Measurements from ENCODE around the gene ABCC2. TPM values are rescaled to one million over a fixed set of nuclear protein-coding genes. Genes with fewer than 3 reads are reported as not detected.

The ABCC2 gene
- total and polyA plus RNA-seq, 9 of the 15 experiments (the other 6 are each of a cell fraction or from before 2014, with no cell fraction given) = 0.03 to 0.18 (median 0.10) TPM; not detected in 1

DNA sequence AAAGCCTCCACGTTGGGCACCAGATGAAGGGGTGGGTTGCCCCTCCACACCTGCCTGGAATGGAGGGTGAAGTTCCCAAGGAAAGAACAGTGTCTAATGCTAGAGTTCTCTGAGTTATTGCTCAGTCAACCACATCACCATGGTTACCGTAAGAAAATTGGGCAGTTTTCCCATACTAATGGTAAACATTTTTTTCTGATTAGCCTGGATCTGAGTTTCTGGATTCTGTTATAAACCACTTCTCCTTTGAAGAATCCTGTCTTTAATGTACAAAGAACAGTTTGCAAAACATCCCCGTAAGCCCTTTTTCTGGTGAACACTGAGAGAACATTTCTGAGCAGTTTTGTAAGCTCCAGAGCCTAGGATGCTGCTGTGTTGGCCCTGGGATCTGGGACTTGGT, 45.5 kb downstream of the ABCC2 start:
- no peak for FAIRE-seq

DNA sequence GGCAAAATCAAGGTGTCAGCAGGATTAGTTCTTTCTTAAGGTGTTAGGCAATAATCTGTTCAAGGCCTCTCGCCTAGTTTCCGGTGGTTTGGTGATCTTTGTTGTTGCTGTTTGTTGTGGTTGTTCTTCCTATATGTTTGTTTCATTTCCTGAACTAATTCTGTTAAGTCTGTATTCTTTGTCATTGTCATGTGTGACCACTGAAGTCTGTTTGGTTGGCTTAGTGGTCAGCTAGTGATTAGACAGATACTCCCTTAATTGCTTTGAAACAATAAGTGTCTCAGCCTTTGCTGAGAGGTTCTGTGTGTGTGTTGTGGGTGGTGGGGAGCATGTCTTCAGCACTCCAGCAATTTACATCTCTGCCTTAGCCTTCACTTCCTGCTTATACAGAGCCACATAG, 46.0 kb downstream of the ABCC2 start:
- intact Hi-C loops (cut with micrococcal nuclease) (no loop called here), in situ Hi-C loops (cut with MboI) (no loop called here)
- Histone ChIP-seq H3K4me3 (no peak overlapping the region), H3K4me2 (ENCODE audit: insufficient read depth, low read length) (no peak overlapping the region), H2AFZ (ENCODE audit: low read depth, low read length) (no peak overlapping the region), H3K4me1 (replicated peaks in 1 of 2; ENCODE audit: control insufficient read depth in 2 of 2, insufficient read depth in 2 of 2, low read length in 2 of 2) (no peaks in the 10 kb centered on the region), H4K20me1 (replicated peaks; ENCODE audit: control insufficient read depth, insufficient read depth, low read length) (no peaks in the 10 kb centered on the region), H3K36me3 (ENCODE audit: control insufficient read depth, insufficient read depth, low read length) (no peaks in the 10 kb centered on the region), H3K9me3 (replicated peaks; ENCODE audit: control insufficient read depth, insufficient read depth, low read depth, low read length) (no peaks in the 10 kb centered on the region), H3K79me2 (ENCODE audit: control insufficient read depth, insufficient read depth, low read length) (no peaks in the 10 kb centered on the region), H3K27me3 (ENCODE audit: control insufficient read depth in 2 of 2, insufficient read depth in 2 of 2, low read length in 2 of 2) (peaks cover 0 to 6% of the 10 kb centered on the region in 2 experiments; a peak in 1 of 5 replicates), H3K27ac (ENCODE audit: extremely low read depth, low read depth, low read length) (no peak overlapping the region), H3K9me1 (ENCODE audit: control insufficient read depth, insufficient read depth, low read length) (no peaks in the 10 kb centered on the region), H3K9ac (ENCODE audit: insufficient read depth in 1 of 2, low read depth in 2 of 2, low read length in 2 of 2) (no peak overlapping the region)
- ChIA-PET CTCF (ENCODE audit: low intra/inter-chr PET ratio) (no interaction called here), POLR2A (interaction anchor here (1.1 kb wide), 1 partner anchor 17 kb away, joined by 3 read pairs; no protein-coding TSS in a partner anchor)
- DNase-seq (ENCODE audit: extremely low read depth in 1 of 4, low spot score in 3 of 4) (no peak), FAIRE-seq (no peak), ATAC-seq (no peak)
- no TSS peak for BruUV-seq (replicated peaks)
- WGBS (ENCODE audit: insufficient coverage, low coverage, missing lambda C conversion rate) = 5% methylated on average over 2 of the region's 2 CpGs
- TF ChIP-seq CEBPG (CRISPR knock-in tag; IDR thresholded peaks at IDR 0.05) (no peak), CEBPG (tag; conservative IDR thresholded peaks at IDR 0.05 in 1 of 2, IDR thresholded peaks at IDR 0.05 in 1 of 2) (0 out of 4 replicates have a peak, but pooled peaks of 1 of the 2 experiments have one; percentile 28)
- TF ChIP-seq, protein P1, sequence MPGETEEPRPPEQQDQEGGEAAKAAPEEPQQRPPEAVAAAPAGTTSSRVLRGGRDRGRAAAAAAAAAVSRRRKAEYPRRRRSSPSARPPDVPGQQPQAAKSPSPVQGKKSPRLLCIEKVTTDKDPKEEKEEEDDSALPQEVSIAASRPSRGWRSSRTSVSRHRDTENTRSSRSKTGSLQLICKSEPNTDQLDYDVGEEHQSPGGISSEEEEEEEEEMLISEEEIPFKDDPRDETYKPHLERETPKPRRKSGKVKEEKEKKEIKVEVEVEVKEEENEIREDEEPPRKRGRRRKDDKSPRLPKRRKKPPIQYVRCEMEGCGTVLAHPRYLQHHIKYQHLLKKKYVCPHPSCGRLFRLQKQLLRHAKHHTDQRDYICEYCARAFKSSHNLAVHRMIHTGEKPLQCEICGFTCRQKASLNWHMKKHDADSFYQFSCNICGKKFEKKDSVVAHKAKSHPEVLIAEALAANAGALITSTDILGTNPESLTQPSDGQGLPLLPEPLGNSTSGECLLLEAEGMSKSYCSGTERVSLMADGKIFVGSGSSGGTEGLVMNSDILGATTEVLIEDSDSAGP (CRISPR knock-in tag; IDR thresholded peaks at IDR 0.05) = no peak

More for the DNA sequence above, 45.5 kb downstream of the ABCC2 start:
- CTCF ChIA-PET (ENCODE audit: low intra/inter-chr PET ratio) = no interaction called here
- Histone ChIP-seq H4K20me1 (replicated peaks; ENCODE audit: control insufficient read depth, insufficient read depth, low read length) (no peaks in the 10 kb centered on the region), H3K79me2 (ENCODE audit: control insufficient read depth, insufficient read depth, low read length) (no peaks in the 10 kb centered on the region), H2AFZ (ENCODE audit: low read depth, low read length) (no peak overlapping the region), H3K4me1 (replicated peaks in 1 of 2; ENCODE audit: control insufficient read depth in 2 of 2, insufficient read depth in 2 of 2, low read length in 2 of 2) (no peaks in the 10 kb centered on the region), H3K9ac (ENCODE audit: insufficient read depth in 1 of 2, low read depth in 2 of 2, low read length in 2 of 2) (no peak overlapping the region), H3K27me3 (ENCODE audit: control insufficient read depth in 2 of 2, insufficient read depth in 2 of 2, low read length in 2 of 2) (peaks cover 0 to 6% of the 10 kb centered on the region in 2 experiments; a peak in 1 of 5 replicates), H3K9me1 (ENCODE audit: control insufficient read depth, insufficient read depth, low read length) (no peaks in the 10 kb centered on the region), H3K36me3 (ENCODE audit: control insufficient read depth, insufficient read depth, low read length) (no peaks in the 10 kb centered on the region), H3K4me2 (ENCODE audit: insufficient read depth, low read length) (no peak overlapping the region), H3K4me3 (no peak overlapping the region), H3K27ac (ENCODE audit: extremely low read depth, low read depth, low read length) (no peak overlapping the region), H3K9me3 (replicated peaks; ENCODE audit: control insufficient read depth, insufficient read depth, low read depth, low read length) (no peaks in the 10 kb centered on the region)
- DNase-seq (ENCODE audit: extremely low read depth in 1 of 4, low spot score in 3 of 4) (no peak), ATAC-seq (no peak)
- POLR2A ChIA-PET = interaction anchor here (1.1 kb wide), 1 partner anchor 17 kb away, joined by 3 read pairs; no protein-coding TSS in a partner anchor
- in situ Hi-C loops (cut with MboI) (no loop called here), intact Hi-C loops (cut with micrococcal nuclease) (no loop called here)
- WGBS (ENCODE audit: insufficient coverage, low coverage, missing lambda C conversion rate) = 40% methylated on average over 2 of the region's 3 CpGs
- no TSS peak for BruUV-seq (replicated peaks)
- TF ChIP-seq RFX1 (IDR thresholded peaks at IDR 0.05) (peak; percentile 54), TBP (optimal IDR thresholded peaks at IDR 0.05; ENCODE audit: low read depth, low read length) (no peak)
- TF ChIP-seq, protein P2, sequence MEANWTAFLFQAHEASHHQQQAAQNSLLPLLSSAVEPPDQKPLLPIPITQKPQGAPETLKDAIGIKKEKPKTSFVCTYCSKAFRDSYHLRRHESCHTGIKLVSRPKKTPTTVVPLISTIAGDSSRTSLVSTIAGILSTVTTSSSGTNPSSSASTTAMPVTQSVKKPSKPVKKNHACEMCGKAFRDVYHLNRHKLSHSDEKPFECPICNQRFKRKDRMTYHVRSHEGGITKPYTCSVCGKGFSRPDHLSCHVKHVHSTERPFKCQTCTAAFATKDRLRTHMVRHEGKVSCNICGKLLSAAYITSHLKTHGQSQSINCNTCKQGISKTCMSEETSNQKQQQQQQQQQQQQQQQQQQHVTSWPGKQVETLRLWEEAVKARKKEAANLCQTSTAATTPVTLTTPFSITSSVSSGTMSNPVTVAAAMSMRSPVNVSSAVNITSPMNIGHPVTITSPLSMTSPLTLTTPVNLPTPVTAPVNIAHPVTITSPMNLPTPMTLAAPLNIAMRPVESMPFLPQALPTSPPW (CRISPR knock-in tag; IDR thresholded peaks at IDR 0.05) = no peak
